Thoracic aorta (tissue), 2 donors: Measurements from ENCODE around the gene DARS1. TPM values are rescaled to one million over a fixed set of nuclear protein-coding genes. Genes with fewer than 3 reads are reported as not detected.

Source experiments
- ATAC-seq: fragments of 150-250 bp; one replicate; pipeline ENCODE4 v1.8.0; 2017; ENCODE audit warnings: low read depth; ENCODE audit not compliant: insufficient number of reproducible peaks, low FRiP score
- DNase-seq: peaks from one replicate; pipeline ENCODE4 v3.0.0-alpha.2; 2020; ENCODE audit warnings: low spot score
- H3K27ac ChIP-seq, 2 donors: fragments of 200-600 bp; sonication (generic); 1 replicate in 1 of 2; 2 replicates in 1 of 2; pipeline ENCODE4 v1.5.1; 2016; ENCODE audit warnings: mild to moderate bottlenecking in 2 of 2, moderate library complexity in 2 of 2
- H3K27me3 ChIP-seq: fragments of 200-600 bp; sonication (generic); replicated peaks from 2 replicates; pipeline ENCODE4 v1.6.0; 2016; ENCODE audit warnings: mild to moderate bottlenecking; ENCODE audit not compliant: insufficient read depth
- H3K36me3 ChIP-seq: fragments of 200-600 bp; sonication (generic); one replicate; pipeline ENCODE4 v1.5.1; 2016
- H3K4me1 ChIP-seq, 2 donors: fragments of 200-600 bp; sonication (generic); 1 replicate in 1 of 2; 2 replicates in 1 of 2; pipeline versions ENCODE4 v1.5.1 to v1.6.0; 2016; ENCODE audit warnings: low read depth in 2 of 2, mild to moderate bottlenecking in 1 of 2; ENCODE audit not compliant: control insufficient read depth in 1 of 2
- H3K4me3 ChIP-seq: fragments of 200-600 bp; sonication (generic); 2 replicates; pipeline ENCODE4 v1.5.1; 2016; ENCODE audit warnings: mild to moderate bottlenecking
- H3K9me3 ChIP-seq: fragments of 200-600 bp; sonication (generic); 2 replicates; pipeline ENCODE4 v1.5.1; 2016
- CTCF ChIP-seq: fragments of 200-600 bp; sonication (generic); IDR thresholded peaks from one replicate; pipeline ENCODE4 v1.5.1; 2019; ENCODE audit warnings: antibody characterized with exemption
- total RNA-seq, 2 donors: library from RNA; depleted of rRNA; stranded (reverse); fragments of >200 nt; gene quantifications; one replicate each; pipeline versions ENCODE4 v1.1.0 to v1.2.3, GENCODE V29; 2016

The DARS1 gene
- total RNA-seq, 2 donors from 2014 or later = 42.8 to 67.9 TPM

GRCh38 chr2:135862718-135863117 lies 122.7 kb downstream of the DARS1 start:
- Histone ChIP-seq H3K36me3 (peaks cover 39% of the 10 kb centered on the region), H3K4me1 (peaks cover 0 to 7% of the 10 kb centered on the region in 2 donors), H3K4me3 (no peak overlapping the region), H3K9me3 (no peaks in the 10 kb centered on the region), H3K27me3 (no peaks in the 10 kb centered on the region), H3K27ac (no peak overlapping the region)
- no peak for ATAC-seq
- no peak for TF ChIP-seq CTCF
- no peak for DNase-seq

Other genes with a start within 250 kb of the DARS1 start
- gene UBXN4, start 243.8 kb downstream of the DARS1 start, total RNA-seq = 100 to 1,000 TPM in 1 of 2 donors, 10 to 100 TPM in 1; 44.8 to 126 TPM
- gene LCT, start 148.4 kb downstream of the DARS1 start, total RNA-seq = under 1 TPM in 1 of 2 donors, not detected in 1; 0.28 TPM
- gene MCM6, start 109.2 kb downstream of the DARS1 start, total RNA-seq = 10 to 100 TPM in 1 of 2 donors, 1 to 10 TPM in 1; 8.7 to 16.9 TPM
- gene CXCR4, start 132.5 kb upstream of the DARS1 start, total RNA-seq = 10 to 100 TPM; 26.3 to 42.2 TPM